ENCODE data around the gene ARFRP1.

ARFRP1 gene

GRCh38 chr20:63712191-63712590, 4.4 kb upstream of the ARFRP1 start:
- ChIA-PET POLR2A (interaction anchor here (0.7 kb wide), 1 partner anchor 10 kb away, joined by 3 read pairs; no protein-coding TSS in a partner anchor), CTCF (interaction anchor here (0.8 to 1.0 kb wide), 2 partner anchors 9 to 22 kb away, joined by 3 to 4 read pairs; no protein-coding TSS in a partner anchor)
- no peak for TF ChIP-seq CTCF (IDR thresholded peaks at IDR 0.05; ENCODE audit: control extremely low read depth, extremely low read depth, low read depth, missing control alignments)

GRCh38 chr20:63711085-63711645, 3.4 kb upstream of the ARFRP1 start:
- ChIA-PET POLR2A (no interaction called here), CTCF (interaction anchor here (1.0 kb wide), 1 partner anchor 23 kb away, joined by 4 read pairs; no protein-coding TSS in a partner anchor)
- DNase-seq (ENCODE audit: extremely low spot score): no peak

More at GRCh38 chr20:63712191-63712590, 4.4 kb upstream of the ARFRP1 start:
- no peak for DNase-seq (ENCODE audit: extremely low spot score)

DNA sequence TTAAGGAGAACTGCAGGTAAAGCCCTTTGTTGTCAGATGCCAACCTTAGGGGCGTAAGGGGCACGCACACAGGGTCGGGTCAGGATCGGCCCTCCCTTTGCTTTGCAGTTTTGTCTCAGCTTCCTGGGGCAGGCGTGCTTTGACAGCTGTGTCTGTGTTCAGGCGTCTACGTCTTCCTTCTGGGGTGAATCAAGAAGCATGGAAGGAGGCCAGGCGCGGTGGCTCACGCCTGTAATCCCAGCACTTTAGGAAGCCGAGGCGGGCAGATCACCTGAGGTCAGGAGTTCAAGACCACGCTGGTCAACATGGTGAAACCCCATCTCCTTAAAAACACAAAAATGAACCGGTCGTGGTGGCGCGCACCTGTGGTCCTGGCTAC, 1.4 kb upstream of the ARFRP1 start:
- no peak for TF ChIP-seq CTCF (IDR thresholded peaks at IDR 0.05; ENCODE audit: control extremely low read depth, extremely low read depth, low read depth, missing control alignments)
- DNase-seq (ENCODE audit: extremely low spot score): peak; percentile 4
- POLR2A ChIA-PET: no interaction called here
- CTCF ChIA-PET: interaction anchor here (1.4 to 4.2 kb wide), 5 partner anchors 8 to 155 kb away, joined by 3 to 21 read pairs (median 14); partner anchors contain the start of gene LIME1

More at GRCh38 chr20:63711085-63711645, 3.4 kb upstream of the ARFRP1 start:
- no peak for TF ChIP-seq CTCF (IDR thresholded peaks at IDR 0.05; ENCODE audit: control extremely low read depth, extremely low read depth, low read depth, missing control alignments)

GRCh38 chr20:63708301-63709148, 749 bp upstream of the ARFRP1 start:
- ChIA-PET CTCF (interaction anchor here (0.9 to 4.2 kb wide), 16 partner anchors 9 to 272 kb away, joined by 3 to 21 read pairs (median 5); partner anchors contain the start of genes LIME1, PRPF6, PTK6 and TNFRSF6B), POLR2A (interaction anchor here (0.5 to 1.2 kb wide), 3 partner anchors 31 to 352 kb away, joined by 3 to 4 read pairs (median 3); partner anchors contain the start of gene SLC2A4RG)
- TF ChIP-seq CTCF (IDR thresholded peaks at IDR 0.05; ENCODE audit: control extremely low read depth, extremely low read depth, low read depth, missing control alignments): no peak
- DNase-seq (ENCODE audit: extremely low spot score): peak; percentile 30

DNA sequence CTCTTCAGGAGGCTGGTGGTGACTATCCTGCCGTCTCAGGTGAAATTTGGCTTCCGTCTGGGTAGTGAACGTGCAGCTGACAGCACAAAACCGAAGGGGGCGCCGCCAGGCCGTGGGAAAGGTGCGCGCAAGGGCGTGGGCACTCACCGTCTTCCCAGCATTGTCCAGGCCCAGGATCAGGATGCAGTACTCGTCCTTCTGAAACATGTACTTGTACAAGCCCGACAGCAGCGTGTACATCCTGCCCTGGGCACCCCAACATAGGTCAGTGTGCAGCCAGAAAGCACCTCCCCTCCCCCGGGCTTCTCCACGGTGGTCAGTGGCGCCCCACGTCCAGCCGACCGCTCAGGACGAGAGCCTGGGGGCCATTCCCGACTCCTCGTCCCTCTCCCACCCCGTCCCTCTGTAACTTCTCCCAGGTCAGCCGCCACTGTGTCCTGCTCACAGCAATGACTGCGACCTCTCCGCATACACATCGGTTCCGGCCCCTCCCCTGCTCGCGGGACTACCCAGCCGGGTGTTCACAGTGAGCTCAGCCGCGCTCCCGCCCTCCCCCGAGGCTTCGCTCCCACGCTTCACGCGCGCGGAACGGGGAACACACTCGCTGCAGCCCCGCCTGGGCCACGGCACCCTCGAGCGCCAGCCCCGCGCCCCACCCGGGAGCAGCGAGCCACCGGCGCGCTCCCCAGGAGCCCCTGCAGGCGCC, 771 bp downstream of the ARFRP1 start:
- peak; percentile 74 for DNase-seq (ENCODE audit: extremely low spot score)
- TF ChIP-seq CTCF (IDR thresholded peaks at IDR 0.05; ENCODE audit: control extremely low read depth, extremely low read depth, low read depth, missing control alignments): peak; percentile 81
- POLR2A ChIA-PET: interaction anchor here (1.2 kb wide), 1 partner anchor 32 kb away, joined by 3 read pairs; the partner anchor contains the start of gene SLC2A4RG
- CTCF ChIA-PET: interaction anchor here (0.5 to 4.2 kb wide), 16 partner anchors 9 to 274 kb away, joined by 3 to 21 read pairs (median 5); partner anchors contain the start of genes LIME1, PRPF6, PTK6 and TNFRSF6B

All from GM10248 (cell line).